Kidney (tissue), 14 donors: ENCODE data around the gene DBNDD1. TPM values are rescaled to one million over a fixed set of nuclear protein-coding genes. Genes with fewer than 3 reads are reported as not detected.
A peak's percentile ranks its signal among the peaks of the same experiment; 100 is the strongest.

ENCODE experiments used
- DNase-seq, 5 donors: peaks; one replicate each; pipeline ENCODE4 v3.0.0-alpha.2; 2013 to 2020
- FAIRE-seq: peaks from 2 replicates; lab custom pipeline; 2012; peaks lifted over from hg19 to GRCh38; lab: Jason Lieb, UNC
- H3K27ac ChIP-seq, 2 donors: one replicate each; pipeline ENCODE4 v1.7.0; 2013; ENCODE audit warnings: low read depth in 2 of 2, low read length in 2 of 2, inconsistent platforms in 1 of 2
- H3K27me3 ChIP-seq: one replicate; pipeline ENCODE4 v1.7.1; 2013; ENCODE audit warnings: low read length, inconsistent platforms; ENCODE audit not compliant: control insufficient read depth, insufficient read depth
- H3K36me3 ChIP-seq, 3 donors: one replicate each; pipeline versions ENCODE4 v1.7.0 to v1.7.1; 2013; ENCODE audit warnings: low read length in 3 of 3, control low read depth in 1 of 3, inconsistent platforms in 1 of 3; ENCODE audit not compliant: insufficient read depth in 3 of 3, control insufficient read depth in 2 of 3
- H3K4me1 ChIP-seq, 3 donors: one replicate each; pipeline versions ENCODE4 v1.7.0 to v1.7.1; 2013; ENCODE audit warnings: low read length in 3 of 3, inconsistent platforms in 1 of 3, low read depth in 1 of 3; ENCODE audit not compliant: control insufficient read depth in 2 of 3, insufficient read depth in 2 of 3
- H3K4me3 ChIP-seq, 3 donors: one replicate each; pipeline versions ENCODE4 v1.7.0 to v1.8.1; 2013; ENCODE audit warnings: low read length in 3 of 3, control low read depth in 1 of 3, inconsistent platforms in 1 of 3
- H3K9ac ChIP-seq, 3 donors: one replicate each; pipeline versions ENCODE4 v1.7.0 to v1.7.1; 2013; ENCODE audit warnings: low read length in 3 of 3, control low read depth in 1 of 3, inconsistent platforms in 1 of 3
- H3K9me3 ChIP-seq, 3 donors: one replicate each; pipeline versions ENCODE4 v1.7.0 to v1.7.1; 2013; ENCODE audit warnings: low read length in 3 of 3, control low read depth in 1 of 3, inconsistent platforms in 1 of 3; ENCODE audit not compliant: control insufficient read depth in 2 of 3, insufficient read depth in 1 of 3
- intact Hi-C: fragments of 100-400 bp; cut with DNase I; formaldehyde crosslinking; loops from one replicate; pipeline ENCODE4 v1.11.1; 2022
- polyA plus RNA-seq: library from polyadenylated mRNA; stranded (reverse); fragments of 350-450 nt; fragmentation: Illumina TruSeq; extraction: RNeasy Lipid Tissue Mini Kit (QIAGEN cat#74804); gene quantifications from one replicate; pipeline ENCODE4 v1.2.3, GENCODE V29; 2014; ENCODE audit warnings: low read depth, low replicate concordance; ENCODE audit not compliant: insufficient read depth
- total RNA-seq: library from RNA; stranded (reverse); fragmentation: NEBNext Ultra II Directional; extraction: Animal tissue kit (Norgen Biotek cat#: 25700); gene quantifications from one replicate; pipeline ENCODE4 v1.2.1, GENCODE V29; 2021
- TF ChIP-seq, protein P1 (sequence below): IDR thresholded peaks from 3 replicates; pipeline ENCODE4 v1.5.1; 2012; ENCODE audit warnings: mild to moderate bottlenecking, moderate library complexity, borderline replicate concordance; ENCODE audit not compliant: insufficient read depth; ENCODE audit errors: extremely low read depth
- donor health status: control.
- donor health status: control.
- donor health status: control.
- donor health status: control.
- donor health status: control.
- donor health status: DM: yes; HTN: yes; CAD: no.
- donor health status: Normal renal cell carcinoma (clear cell type).

The DBNDD1 gene
- total and polyA plus RNA-seq, 2 donors from 2014 or later: 15.1 to 16.3 TPM

DNA sequence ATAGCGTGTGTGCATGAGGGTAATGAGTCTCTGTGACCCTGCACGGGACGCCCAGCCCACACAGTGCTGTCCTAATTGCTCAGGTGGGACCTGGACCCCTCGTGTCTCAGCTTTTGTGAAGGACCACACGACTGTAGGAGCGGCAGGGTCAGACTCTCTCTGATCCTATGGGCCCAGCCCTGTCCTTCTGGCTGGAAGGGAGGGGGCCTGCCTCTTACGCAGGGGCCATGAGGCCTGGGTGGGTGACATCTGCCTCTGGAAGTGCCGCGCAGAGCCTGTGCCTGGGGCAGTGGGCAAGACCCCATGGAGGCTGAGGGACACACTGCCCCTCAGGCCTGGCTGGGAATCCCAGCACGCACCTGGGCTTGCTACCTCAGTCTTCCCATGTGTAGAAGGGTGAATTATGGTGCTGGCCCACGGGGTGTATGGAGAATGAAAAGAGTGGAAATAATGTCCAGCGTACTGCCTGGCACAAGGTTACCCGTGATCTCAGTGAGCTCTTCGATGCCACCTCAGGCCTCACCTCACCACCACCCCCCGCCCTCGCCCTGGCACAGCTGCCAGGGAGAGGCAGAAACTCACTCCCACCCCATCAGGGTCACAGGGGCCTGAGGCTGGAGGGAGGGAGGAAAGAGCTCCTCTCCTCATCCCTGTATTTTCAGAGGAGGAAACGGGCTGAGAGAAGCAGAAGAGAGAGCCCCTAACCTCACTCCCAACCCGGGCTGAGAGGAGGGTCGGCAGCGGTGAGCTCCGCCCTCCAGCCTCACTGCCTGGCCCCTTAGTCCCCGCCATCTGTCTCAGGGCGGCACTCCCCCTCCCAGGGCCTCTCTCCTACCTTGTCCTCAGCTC lies 27.1 kb upstream of the DBNDD1 start:
- Histone ChIP-seq H3K27ac (peak overlapping the region; percentile 47 to 80), H3K27me3 (no peaks in the 10 kb centered on the region), H3K36me3 (peaks cover 0 to 7% (median 5%) of the 10 kb centered on the region in 3 donors), H3K4me1 (peaks cover 0 to 13% (median 0%) of the 10 kb centered on the region in 3 donors), H3K9me3 (no peaks in the 10 kb centered on the region), H3K9ac (peak overlapping the region in 1 of 3 donors; percentile 6), H3K4me3 (peak overlapping the region; percentile 30 to 55 (median 41))
- TF ChIP-seq, protein P1, sequence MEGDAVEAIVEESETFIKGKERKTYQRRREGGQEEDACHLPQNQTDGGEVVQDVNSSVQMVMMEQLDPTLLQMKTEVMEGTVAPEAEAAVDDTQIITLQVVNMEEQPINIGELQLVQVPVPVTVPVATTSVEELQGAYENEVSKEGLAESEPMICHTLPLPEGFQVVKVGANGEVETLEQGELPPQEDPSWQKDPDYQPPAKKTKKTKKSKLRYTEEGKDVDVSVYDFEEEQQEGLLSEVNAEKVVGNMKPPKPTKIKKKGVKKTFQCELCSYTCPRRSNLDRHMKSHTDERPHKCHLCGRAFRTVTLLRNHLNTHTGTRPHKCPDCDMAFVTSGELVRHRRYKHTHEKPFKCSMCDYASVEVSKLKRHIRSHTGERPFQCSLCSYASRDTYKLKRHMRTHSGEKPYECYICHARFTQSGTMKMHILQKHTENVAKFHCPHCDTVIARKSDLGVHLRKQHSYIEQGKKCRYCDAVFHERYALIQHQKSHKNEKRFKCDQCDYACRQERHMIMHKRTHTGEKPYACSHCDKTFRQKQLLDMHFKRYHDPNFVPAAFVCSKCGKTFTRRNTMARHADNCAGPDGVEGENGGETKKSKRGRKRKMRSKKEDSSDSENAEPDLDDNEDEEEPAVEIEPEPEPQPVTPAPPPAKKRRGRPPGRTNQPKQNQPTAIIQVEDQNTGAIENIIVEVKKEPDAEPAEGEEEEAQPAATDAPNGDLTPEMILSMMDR: no peak
- DNase-seq: peak in 1 of 5 donors; percentile 92
- no peak for FAIRE-seq
- intact Hi-C loops: no loop called here

DNA sequence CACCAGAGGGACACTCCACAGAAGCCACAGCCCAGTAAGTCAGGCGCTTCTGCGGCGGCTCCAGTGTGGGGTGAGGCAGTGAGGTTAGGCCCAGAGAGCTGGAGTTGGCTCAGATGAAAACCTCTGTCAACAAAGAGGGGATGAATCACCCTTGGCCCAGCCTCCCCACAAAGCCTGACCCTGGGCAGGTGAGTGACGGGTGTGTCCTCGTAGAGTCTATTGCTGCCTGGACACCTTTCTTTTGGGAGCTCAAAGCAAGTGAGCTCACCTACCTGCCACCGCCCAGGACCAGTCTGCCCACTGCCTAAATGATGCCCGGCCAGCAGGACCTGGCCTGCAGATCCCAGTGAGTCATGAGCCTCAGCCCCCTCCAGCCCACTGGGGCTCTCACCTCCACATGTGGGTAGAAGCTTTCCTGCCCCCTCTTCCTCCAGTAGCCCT lies 24.9 kb upstream of the DBNDD1 start:
- no peak for DNase-seq
- peaks cover 0 to 13% (median 0%) of the 10 kb centered on the region in 3 donors for H3K4me1 ChIP-seq
- no peaks in the 10 kb centered on the region for H3K27me3 ChIP-seq
- intact Hi-C loops: no loop called here
- H3K4me3 ChIP-seq: no peak overlapping the region
- H3K36me3 ChIP-seq: peaks cover 0 to 11% (median 9%) of the 10 kb centered on the region in 3 donors
- TF ChIP-seq, protein P1: no peak
- no peak overlapping the region for H3K9ac ChIP-seq
- H3K9me3 ChIP-seq: no peaks in the 10 kb centered on the region
- FAIRE-seq: no peak
- no peak overlapping the region for H3K27ac ChIP-seq

DNA sequence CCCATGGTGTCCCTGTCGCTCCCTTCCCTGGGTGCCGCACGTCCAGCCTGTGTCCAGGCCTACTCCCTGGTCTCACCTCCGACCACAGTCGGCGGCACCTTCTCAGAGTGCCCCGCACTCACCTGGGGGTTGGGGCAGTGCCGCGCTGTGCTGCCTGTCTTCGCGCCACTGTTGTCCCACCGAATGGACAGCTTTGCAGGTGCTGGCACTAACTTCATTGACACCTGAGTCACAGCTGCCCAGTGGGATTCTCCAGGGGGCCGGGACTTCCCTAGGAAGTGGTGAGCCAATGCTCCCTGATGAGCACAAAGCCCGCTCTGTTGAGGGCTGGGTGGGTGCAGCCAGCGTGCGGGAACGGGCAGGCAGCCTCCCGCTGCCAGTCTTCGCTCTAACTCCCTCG lies 24.3 kb upstream of the DBNDD1 start:
- no peak for DNase-seq
- H3K27ac ChIP-seq: no peak overlapping the region

More for the DNA sequence above, 24.3 kb upstream of the DBNDD1 start:
- H3K27me3 ChIP-seq: no peaks in the 10 kb centered on the region
- TF ChIP-seq, protein P1: no peak
- H3K9ac ChIP-seq: no peak overlapping the region
- H3K36me3 ChIP-seq: peaks cover 0 to 13% (median 12%) of the 10 kb centered on the region in 3 donors
- H3K4me1 ChIP-seq: peaks cover 0 to 13% (median 0%) of the 10 kb centered on the region in 3 donors
- H3K9me3 ChIP-seq: no peaks in the 10 kb centered on the region
- no peak for FAIRE-seq
- H3K4me3 ChIP-seq: no peak overlapping the region
- intact Hi-C loops: no loop called here
